Thyroid gland (tissue), 4 donors: ENCODE results near the gene TOM1L2. TPM values are rescaled to one million over a fixed set of nuclear protein-coding genes. Genes with fewer than 3 reads are reported as not detected.

ENCODE experiments used
- DNase-seq, 2 donors: peaks; one replicate each; pipeline ENCODE4 v3.0.0-alpha.2; 2019
- H3K27ac ChIP-seq, 3 donors: fragments of 200-600 bp; sonication (generic); 1 replicate in 2 of 3; 2 replicates in 1 of 3; pipeline ENCODE4 v1.5.1; 2016 to 2019; ENCODE audit warnings: mild to moderate bottlenecking in 1 of 3, moderate library complexity in 1 of 3
- H3K27me3 ChIP-seq: fragments of 200-600 bp; sonication (generic); one replicate; pipeline ENCODE4 v1.5.1; 2019
- H3K36me3 ChIP-seq, 2 donors: fragments of 200-600 bp; sonication (generic); one replicate each; pipeline ENCODE4 v1.5.1; 2016 to 2019
- H3K4me1 ChIP-seq, 2 donors: fragments of 200-600 bp; sonication (generic); one replicate each; pipeline ENCODE4 v1.5.1; 2017 to 2019
- H3K4me3 ChIP-seq, 3 donors: fragments of 200-600 bp; sonication (generic); replicated peaks in 1 of 3; 1 replicate in 2 of 3; 2 replicates in 1 of 3; pipeline ENCODE4 v1.5.1; 2016; ENCODE audit warnings: mild to moderate bottlenecking in 1 of 3
- H3K9me3 ChIP-seq: fragments of 200-600 bp; sonication (generic); one replicate; pipeline ENCODE4 v1.5.1; 2017
- CTCF ChIP-seq, 6 experiments: fragments of 200-600 bp in 3 of 6; fragments of 450-650 bp in 3 of 6; sonication (generic) in 3 of 6; IDR thresholded peaks; one replicate each; pipeline ENCODE4 v1.5.1; 2016 to 2019; ENCODE audit warnings: antibody characterized with exemption in 6 of 6, mild to moderate bottlenecking in 2 of 6, inconsistent platforms in 1 of 6, moderate library complexity in 1 of 6
- POLR2A ChIP-seq, 2 donors: fragments of 450-650 bp; IDR thresholded peaks; one replicate each; pipeline ENCODE4 v1.6.1; 2017; ENCODE audit warnings: antibody characterized with exemption in 2 of 2, mild to moderate bottlenecking in 2 of 2, moderate library complexity in 1 of 2
- WGBS, 2 donors: methylation state at CpG; one replicate each; pipeline ENCODE4 v1.1.5; 2017; 5-methylcytosine and 5-hydroxymethylcytosine counted together
- intact Hi-C: fragments of 100-400 bp; cut with DNase I; formaldehyde crosslinking; loops from one replicate; pipeline ENCODE4 v1.15.1; 2023
- total RNA-seq, 4 donors: library from RNA; depleted of rRNA; stranded (reverse); fragments of >200 nt; gene quantifications; one replicate each; pipeline ENCODE4 v1.2.3, GENCODE V29; 2016

The TOM1L2 gene
- total RNA-seq, 4 donors from 2014 or later: 138 to 881 (median 257) TPM

- H3K4me1 ChIP-seq: no peaks in the 10 kb centered on the region
- intact Hi-C loops: no loop called here
- no peaks in the 10 kb centered on the region for H3K27me3 ChIP-seq
- H3K4me3 ChIP-seq: no peak overlapping the region
- H3K9me3 ChIP-seq: no peaks in the 10 kb centered on the region
- TF ChIP-seq POLR2A (IDR thresholded peaks at IDR 0.05) (no peak), CTCF (IDR thresholded peaks at IDR 0.05) (no peak)
- DNase-seq: no peak
- H3K36me3 ChIP-seq: no peaks in the 10 kb centered on the region
- 85 to 91% methylated on average over 7 of the region's 7 CpGs for WGBS, 2 donors
- no peak overlapping the region for H3K27ac ChIP-seq
These were observed 15.1 kb upstream of the TOM1L2 start for GRCh38 chr17:17987187-17987896.

GRCh38 chr17:17985555-17985954 is 13.4 kb upstream of the TOM1L2 start:
- intact Hi-C loops: no loop called here
- Histone ChIP-seq H3K27me3 (no peaks in the 10 kb centered on the region), H3K36me3 (no peaks in the 10 kb centered on the region), H3K27ac (no peak overlapping the region), H3K9me3 (no peaks in the 10 kb centered on the region), H3K4me3 (no peak overlapping the region), H3K4me1 (no peaks in the 10 kb centered on the region)
- DNase-seq: no peak
- 84 to 94% methylated on average over 3 of the region's 3 CpGs for WGBS, 2 donors
- no peak for TF ChIP-seq CTCF (IDR thresholded peaks at IDR 0.05)
- TF ChIP-seq POLR2A (IDR thresholded peaks at IDR 0.05): no peak

- Histone ChIP-seq H3K27me3 (no peaks in the 10 kb centered on the region), H3K9me3 (no peaks in the 10 kb centered on the region), H3K4me3 (no peak overlapping the region), H3K27ac (no peak overlapping the region), H3K4me1 (no peaks in the 10 kb centered on the region), H3K36me3 (no peaks in the 10 kb centered on the region)
- TF ChIP-seq CTCF (IDR thresholded peaks at IDR 0.05): no peak
- no peak for DNase-seq
- 67 to 100% methylated on average over 1 of the region's 2 CpGs for WGBS, 2 donors
- intact Hi-C loops: no loop called here
These were observed 13.0 kb upstream of the TOM1L2 start for GRCh38 chr17:17985153-17985552.

- H3K27ac ChIP-seq: no peak overlapping the region
- H3K36me3 ChIP-seq: no peaks in the 10 kb centered on the region
- no peak for DNase-seq
- WGBS, 2 donors: 94% methylated on average over 5 to 6 of the region's 6 CpGs
- H3K4me1 ChIP-seq: no peaks in the 10 kb centered on the region
- H3K9me3 ChIP-seq: no peaks in the 10 kb centered on the region
- H3K4me3 ChIP-seq: no peak overlapping the region
- no peaks in the 10 kb centered on the region for H3K27me3 ChIP-seq
- intact Hi-C loops: no loop called here
- no peak for TF ChIP-seq POLR2A (IDR thresholded peaks at IDR 0.05)
These were observed 11.6 kb upstream of the TOM1L2 start for GRCh38 chr17:17983776-17984175.

- H3K9me3 ChIP-seq: no peaks in the 10 kb centered on the region
- no peak overlapping the region for H3K27ac ChIP-seq
- DNase-seq: no peak
- no peak overlapping the region for H3K4me3 ChIP-seq
- no peak for TF ChIP-seq CTCF (IDR thresholded peaks at IDR 0.05)
- no peak for TF ChIP-seq POLR2A (IDR thresholded peaks at IDR 0.05)
- WGBS, 2 donors: 85 to 88% methylated on average over 6 of the region's 6 CpGs
- H3K36me3 ChIP-seq: no peaks in the 10 kb centered on the region
- no peaks in the 10 kb centered on the region for H3K27me3 ChIP-seq
- intact Hi-C loops: no loop called here
- no peaks in the 10 kb centered on the region for H3K4me1 ChIP-seq
These were observed 11.2 kb upstream of the TOM1L2 start for GRCh38 chr17:17983376-17983775.
